T-helper 1 cell treated with Interleukin-12 subunit alpha and Interleukin-12 subunit beta and Interleukin-4 antibody, amounts not matched to agents 30 ng/mL and 1 ng/mL, for 36 hours (primary cell): ENCODE measurements around the gene STMN1. TPM values are rescaled to one million over a fixed set of nuclear protein-coding genes. Genes with fewer than 3 reads are reported as not detected.

Experiments used
- intact Hi-C: fragments of 100-400 bp; cut with micrococcal nuclease; formaldehyde crosslinking; loops from one replicate; pipeline ENCODE4 v1.15.1; 2024
- total RNA-seq: library from RNA; stranded (reverse); gene quantifications from 2 replicates; pipeline ENCODE4 v1.2.3, GENCODE V29; 2022

The STMN1 gene
- total RNA-seq, 1 donor from 2014 or later: 294 TPM

DNA sequence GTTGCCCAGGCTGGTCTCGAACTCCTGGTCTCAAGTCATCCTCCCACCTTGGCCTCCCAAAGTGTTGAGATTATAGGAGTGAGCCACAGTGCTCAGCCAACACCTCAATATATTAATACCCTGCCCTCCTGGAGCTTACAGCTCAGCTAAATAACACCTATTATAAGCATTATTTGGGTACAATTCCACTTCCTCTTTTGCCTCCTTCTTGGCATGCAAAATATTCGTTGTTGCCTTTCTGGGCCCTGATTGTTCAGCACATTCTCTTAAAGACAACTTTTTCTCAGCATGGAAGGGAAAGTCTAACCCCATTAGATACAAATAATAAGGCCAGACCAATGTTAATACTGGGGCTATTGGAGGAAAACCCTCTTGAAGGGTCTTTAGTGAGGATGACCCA, 33.5 kb downstream of the STMN1 start:
- intact Hi-C loops: no loop called here

DNA sequence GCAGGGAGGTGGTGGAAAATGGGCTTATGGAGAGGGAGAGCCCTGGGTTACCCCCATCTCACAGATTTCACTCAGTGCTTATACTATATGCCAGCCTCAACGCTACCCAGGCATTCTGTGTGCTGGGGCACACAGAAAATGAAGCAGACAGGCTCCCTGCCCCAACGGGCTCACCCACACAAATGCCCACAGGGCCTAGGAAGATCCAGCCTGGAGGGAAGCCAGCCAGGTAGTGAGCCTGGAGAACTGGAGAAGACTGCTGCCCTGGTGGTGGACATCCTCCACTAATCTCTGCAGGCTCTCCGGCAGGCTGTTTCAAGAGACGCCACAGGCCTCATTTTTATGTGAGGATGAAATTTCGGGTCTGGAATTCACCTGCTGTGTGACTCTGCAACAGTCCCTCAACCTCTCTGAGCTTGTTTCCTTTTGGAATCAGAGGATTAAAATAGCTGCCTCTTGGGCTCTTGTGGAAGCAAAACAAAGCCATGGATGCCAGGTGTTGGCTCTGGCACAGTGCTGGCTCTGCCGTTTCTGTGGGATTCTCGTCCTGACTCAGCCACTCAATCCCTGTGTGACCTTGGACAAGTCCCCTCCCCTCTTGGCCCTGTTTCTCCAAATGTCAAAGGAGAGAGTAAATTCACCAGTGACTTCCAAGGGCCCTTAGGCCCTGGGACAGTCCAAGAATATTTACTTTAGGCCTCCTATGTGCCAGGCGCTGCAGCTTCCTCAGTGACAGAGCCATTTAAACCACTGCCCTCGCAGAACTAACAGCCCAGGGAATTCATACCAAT, 34.3 kb downstream of the STMN1 start:
- intact Hi-C loops: no loop called here

DNA sequence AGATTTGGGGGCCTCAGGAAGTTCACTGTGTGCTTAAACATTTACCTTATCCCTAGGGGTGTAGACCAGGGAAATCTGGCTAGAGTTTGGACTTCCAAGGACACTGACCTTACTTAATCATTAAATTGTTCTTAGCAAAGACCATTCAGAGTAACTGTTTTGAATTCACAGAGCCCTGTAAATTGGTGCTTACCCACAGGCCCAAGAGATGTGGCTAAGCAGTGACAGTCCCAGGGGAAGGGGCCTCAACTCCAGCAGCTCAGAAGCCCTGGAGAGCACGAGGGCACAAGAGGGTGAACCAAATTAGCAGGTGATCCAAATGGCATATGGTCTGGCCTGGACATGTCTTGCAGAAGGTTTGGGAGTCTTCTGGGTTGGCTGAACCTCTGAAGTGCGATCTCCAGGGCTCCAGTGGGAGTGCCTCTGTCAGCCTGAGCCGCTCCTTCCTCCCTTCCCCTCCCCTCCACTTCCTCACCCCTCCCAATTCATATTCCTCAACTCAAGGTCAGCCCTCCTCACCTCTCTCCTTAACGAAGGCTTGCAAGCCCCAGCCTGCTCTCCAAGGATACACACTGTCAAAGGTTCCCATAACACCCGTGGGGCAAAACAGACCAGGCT, 35.0 kb downstream of the STMN1 start:
- intact Hi-C loops: no loop called here

DNA sequence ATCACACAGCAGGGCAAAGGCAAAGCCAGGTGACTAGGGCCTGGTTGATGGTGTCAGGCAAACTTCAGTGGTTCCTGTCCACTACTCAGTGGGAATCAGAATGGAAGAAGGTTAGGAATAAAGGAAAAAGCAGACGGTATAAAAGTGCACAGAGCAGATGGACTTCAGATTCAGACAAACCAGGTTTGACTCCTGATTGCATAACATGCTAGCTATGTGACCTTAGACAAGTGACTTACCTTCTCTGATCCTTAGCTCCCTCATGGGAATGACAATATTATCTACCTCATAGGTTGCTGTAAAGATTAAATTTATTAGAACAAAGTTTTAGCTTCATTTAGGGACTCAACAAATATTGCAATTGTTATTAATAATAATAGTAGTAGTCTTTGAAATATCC, 35.6 kb downstream of the STMN1 start:
- intact Hi-C loops: no loop called here

DNA sequence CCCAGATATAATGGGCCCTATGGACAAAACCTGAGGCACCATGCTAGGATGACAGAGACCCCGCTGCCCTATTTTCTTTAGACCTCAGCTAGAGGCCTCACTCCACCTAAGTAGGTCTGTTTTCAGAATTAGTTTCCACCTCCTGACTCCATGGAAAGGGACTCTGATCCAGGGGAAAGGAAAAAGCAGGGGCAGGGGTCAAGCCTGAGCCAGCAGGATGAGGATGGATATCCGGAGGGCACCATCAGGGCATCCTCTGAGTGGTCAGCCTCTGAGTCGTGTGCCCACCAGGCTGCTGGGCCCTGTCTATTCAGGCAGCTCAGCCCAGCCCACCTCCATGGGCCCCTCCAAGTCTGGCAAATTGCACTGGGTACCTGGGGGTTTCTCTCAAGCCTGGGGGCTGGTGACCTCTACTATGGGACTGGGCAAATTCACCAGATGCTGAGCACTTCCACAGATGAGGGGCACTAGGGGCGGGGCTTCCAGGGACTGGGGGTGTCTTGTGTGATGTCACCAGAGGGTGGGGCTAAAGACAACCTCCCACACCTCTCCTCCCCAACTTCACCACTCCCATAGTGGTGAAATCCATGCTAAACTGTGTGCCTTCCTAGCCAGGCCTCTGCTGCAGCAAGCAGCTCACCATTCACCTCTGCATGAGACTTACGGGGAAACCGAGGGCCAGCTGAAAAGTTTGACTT, 36.2 kb downstream of the STMN1 start:
- intact Hi-C loops: no loop called here

DNA sequence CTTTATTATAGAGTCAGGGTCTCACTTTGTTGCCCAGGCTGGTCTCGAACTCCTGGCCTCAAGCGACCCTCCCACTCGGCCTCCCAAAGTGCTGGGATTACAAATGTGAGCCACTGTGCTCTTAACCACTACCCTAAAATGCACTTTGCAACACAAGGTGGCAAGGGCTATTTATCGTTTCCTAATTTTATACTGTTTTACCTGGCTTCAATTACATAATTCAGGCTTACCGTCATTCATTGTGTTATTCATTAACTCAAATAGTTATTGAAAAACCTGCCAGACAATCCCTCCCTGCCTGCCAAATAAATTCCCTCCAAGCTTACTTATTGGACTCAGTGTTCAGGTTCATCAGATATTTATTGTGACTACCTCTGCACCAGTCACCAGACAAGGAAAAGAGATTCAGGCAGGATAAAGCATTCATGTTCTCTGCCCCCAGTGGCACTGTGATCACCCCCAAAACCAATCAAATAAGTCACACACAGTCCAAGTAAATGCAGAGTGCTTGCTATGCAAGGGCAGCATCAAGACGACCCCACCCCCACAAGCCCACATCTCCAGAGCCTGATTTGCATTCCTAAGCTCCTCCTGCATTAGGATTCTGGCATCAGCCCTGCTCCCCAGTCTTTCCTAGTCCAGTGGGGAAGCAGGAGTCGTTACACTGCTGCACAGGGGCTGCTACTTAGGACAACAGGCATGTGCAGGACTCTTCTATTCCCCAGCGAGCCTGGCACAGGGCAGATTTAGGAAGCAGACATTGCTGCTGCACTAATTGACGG, 38.8 kb downstream of the STMN1 start:
- intact Hi-C loops: no loop called here

DNA sequence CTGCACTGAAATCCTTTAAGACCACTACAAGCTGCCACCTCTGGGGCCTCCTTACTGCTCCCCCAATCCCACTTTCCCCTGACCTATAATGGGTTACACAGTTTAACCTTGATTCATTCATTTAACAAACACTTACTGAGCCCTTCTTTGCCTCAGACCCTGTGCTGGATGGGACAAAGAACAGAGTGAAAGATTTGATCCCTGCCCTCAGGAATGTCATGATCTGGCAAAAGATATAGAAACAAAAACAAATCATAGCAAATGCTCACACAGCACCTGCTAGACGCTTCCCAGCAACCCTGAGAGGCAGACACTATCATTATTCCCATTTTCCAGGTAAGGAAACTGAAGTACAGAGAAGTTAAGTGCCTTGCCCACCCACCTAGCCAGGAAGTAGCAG, 39.9 kb downstream of the STMN1 start:
- intact Hi-C loops: no loop called here

DNA sequence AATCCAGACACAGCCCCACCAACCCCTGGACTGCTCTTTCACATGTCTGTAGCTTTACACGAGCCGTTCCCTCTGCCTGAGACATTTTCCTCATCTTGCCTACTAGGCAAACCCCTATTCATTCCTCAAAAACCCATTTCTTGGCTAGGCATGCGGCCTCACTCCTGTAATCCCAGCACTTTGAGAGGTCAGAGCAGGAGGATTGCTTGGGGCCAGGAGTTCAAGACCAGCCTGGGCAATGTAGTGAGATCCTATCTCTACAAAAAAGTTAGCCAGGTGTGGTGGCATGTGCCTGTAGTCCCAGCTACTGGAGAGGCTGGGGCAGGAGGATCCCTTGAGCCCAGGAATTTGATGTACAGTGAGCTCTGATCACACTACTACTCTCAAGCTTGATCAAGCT, 41.8 kb downstream of the STMN1 start:
- intact Hi-C loops: no loop called here

DNA sequence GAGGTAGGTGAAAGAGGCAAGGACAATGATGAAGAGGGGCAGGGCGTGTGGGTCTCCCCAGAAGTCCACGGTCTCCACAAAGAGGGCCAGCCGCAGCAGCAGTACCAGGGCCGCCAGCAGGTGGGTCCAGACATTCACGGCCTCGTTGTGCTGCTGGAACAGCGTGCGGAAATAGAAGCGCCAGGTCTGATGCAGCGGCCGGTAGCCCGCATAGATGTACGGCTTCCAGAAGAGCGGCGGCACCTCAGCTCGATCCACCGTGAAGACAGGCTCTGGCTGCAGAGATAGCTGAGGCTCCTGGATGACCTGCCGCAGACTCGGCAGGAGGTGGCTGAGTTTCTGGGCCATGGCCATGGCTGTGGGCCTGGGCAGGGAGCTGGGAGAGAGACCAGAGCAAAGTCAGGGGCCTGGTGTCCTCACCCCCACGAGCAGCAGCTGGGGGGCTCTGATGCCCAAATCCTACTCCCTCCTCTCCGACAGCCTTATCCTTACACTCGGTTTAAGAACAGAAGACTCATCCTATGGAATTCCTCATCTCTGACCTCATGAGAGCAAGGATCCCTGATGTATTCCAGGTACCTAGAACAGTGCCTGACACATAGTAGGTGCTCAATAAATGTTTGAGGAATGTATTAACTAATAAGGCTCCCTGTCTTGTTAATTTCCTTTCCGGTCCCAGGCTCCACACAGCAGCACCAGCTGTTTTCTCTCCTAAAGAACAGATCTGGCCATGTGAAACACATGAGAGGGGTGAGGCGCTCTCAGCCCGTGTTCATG, 42.5 kb downstream of the STMN1 start:
- intact Hi-C loops: no loop called here

DNA sequence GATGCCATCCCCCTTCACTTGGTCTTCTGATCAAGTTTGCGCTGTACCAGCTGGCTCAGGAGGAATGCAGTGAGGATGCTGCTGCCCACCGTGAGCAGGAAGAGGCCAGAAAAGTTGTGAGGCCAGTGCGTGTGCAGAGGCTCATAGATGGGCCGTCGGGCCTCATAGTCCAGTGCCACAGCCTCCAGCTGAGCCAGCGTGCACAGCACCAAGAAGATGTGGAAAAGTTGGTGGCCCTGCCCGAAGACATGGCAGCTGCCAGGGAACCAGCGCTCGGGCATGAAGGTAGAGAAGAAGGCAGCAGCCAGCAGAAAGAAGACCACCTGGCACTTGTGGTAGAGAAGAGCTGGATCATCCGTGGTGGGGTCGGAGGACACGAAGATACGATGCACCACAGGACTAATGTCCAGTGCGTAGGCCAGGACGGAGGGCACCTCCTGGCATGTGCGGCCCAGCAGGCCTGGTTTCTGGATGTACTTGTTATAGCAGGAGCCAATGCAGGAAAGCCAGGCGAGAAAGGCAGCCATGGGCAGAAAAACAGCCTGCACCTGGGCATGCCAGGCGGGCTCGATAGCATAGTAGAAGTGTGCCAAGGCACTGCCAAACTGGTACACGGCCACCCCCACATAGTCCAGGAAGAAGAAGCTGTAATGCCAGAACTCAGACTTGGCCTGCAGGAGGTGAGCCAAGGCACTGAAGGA, 43.3 kb downstream of the STMN1 start:
- intact Hi-C loops: no loop called here

DNA sequence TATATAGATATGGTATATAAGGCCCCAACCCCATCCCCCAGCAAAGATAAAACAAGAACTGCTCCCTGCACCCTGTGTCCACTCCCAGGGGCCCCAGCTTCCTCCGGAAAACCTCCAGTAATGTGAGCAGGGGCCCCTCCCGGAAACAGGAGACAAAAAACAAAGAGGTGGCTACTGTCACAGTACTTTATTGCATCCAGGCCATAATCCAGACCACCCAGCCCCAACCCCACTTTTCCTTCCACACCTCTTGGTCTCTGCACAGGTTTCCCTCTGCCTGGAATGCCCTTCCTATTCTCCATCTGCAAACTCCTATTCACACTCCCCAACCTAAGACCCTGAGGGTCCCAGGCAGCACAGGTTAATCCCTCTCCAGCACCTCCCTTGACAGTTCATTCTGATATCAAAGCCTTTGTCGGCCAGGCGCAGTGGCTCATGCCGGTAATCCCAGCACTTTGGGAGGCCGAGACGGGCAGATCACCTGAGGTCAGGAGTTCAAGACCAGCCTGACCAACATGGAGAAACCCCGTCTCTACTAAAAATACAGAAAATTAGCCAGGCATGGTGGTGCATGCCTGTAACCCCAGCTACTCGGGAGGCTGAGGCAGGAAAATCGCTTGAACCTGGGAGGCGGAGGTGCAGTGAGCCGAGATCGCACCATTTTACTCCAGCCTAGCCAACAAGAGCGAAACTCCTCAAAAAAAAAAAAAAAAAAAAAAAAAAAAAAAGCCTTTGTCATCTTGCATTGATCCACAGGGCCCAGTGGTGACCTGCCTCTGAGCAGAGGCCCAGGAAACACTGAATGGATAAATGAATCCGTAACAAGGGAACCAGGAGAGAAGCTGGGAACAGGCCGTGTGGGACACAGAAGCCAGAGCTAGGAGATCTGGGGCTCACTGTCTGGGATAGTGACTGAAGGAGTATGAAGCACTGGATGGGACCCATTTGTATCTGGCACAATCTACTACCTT, 44.6 kb downstream of the STMN1 start:
- intact Hi-C loops: no loop called here

DNA sequence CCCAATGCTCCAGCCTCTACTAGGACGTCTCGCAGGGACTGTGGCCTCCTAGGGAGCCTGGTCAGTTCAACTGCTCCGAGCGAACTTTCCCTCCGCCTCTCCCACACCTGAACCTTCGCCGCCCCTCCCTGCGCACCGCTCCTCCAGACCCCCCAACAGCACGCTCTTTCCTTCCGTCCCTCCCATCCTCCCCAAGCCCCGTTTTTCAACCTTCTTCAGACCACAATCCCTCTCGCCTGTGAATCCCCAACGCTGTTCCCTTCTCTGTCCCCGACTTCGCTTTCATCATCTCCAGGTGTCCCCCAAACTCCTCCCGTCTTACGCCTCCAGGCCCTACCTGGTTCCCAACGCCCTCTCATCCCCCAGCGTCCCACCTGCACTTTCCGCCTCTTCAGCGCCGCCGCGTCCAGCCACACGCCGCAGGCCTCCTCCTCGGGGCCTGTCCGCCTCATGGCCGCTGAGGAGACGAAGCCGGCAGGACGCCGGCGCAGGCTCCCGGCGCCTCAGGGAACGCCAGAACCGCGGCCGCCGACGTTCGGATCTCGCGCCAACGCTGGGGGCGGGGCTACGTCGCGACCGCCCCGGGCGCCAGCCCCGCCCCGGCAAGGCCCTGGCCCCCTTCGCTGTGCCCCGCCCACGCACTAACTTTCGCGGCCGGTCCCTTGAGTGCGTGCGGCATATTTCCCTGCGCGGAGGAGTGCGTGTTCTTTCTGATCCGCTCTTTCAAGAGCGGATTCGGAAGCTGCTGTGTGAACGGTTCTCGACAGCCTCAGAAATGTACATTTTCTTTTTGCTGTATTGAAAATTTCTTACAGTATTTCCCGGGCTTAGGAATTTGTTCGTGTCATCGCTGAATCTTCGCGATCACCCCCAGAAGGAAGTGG, 47.1 kb downstream of the STMN1 start, which contains the start of gene AUNIP:
TSS of gene AUNIP (minus strand) at position 552 of the 884 bp plus-strand sequence. CDS start at position 452, 100 bp downstream.
- intact Hi-C loops: loop anchor here (1.0 to 2.0 kb wide), 8 partner anchors 16 to 429 kb away; partner anchors contain the start of genes CEP85, MACO1, PAFAH2 and PAQR7

DNA sequence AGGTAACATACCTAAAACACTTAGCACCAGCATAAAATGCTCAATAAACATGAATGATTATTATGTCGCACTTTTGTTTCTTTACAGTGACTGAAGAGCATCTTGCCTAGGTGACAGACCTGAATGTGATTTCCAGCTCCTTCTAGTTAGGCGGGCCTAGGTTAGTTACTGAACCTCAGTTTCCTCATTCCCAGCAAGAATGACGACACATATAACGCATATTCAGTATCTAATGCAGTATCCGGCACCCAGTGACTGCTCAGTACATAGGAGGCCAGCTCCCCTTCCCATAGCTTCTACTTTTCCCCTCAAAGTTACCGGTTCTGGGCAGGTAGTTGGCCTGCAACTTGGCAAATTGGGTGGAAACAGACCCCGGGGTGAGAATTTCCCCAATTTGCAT, 47.7 kb downstream of the STMN1 start:
- intact Hi-C loops: loop anchor here (2.0 kb wide), 1 partner anchor 36 kb away; no protein-coding TSS in a partner anchor

DNA sequence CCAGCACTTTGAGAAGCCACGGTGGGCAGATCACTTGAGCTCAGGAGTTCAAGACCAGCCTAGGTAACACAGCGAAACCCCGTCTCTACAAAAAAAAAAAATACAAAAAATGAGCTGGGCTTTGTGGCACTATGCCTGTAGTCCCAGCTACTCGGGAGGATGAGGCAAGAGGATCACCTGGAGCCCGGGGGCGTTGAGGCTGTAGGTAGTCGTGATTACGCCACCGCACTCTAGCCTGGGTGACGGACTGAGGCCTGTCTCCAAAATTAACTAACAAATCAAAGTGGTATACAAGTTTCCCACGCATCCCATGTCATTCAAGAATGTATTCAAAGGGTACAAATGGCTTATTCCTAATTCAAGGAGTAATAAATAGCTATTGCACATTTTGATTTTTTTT, 49.4 kb downstream of the STMN1 start:
- intact Hi-C loops: no loop called here

DNA sequence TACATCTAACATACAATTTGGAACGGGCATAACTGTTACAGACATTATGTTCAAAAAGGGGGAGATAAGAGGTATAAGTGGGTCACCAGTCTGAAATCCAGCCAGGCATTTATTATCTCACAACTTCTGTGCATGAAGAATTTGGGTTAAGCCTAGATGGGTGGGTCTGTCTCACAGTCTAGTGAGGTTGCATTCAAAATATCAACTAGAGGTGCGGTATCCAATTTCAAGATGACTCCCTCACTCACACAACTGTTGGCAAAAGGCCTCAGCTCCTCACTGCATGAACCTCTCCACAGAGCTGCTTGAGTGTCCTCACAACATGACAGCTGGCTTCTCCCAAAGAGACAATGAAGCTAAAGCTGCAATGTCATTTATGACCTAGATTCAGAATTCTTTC, 51.7 kb downstream of the STMN1 start:
- intact Hi-C loops: no loop called here
